Activated naive CD8-positive, alpha-beta T cell treated with anti-CD3 and anti-CD28 coated beads for 36 hours (primary cell): ENCODE data around the gene OIT3. TPM values are rescaled to one million over a fixed set of nuclear protein-coding genes. Genes with fewer than 3 reads are reported as not detected.
"Not testable (repeated sequence)": the region's sequence is repeated elsewhere in the genome, so short reads cannot be mapped to it uniquely, and the experiment has no call there.

Experiments used
- DNase-seq: peaks from one replicate; pipeline ENCODE4 v3.0.0; 2021
- H3K27ac Mint-ChIP-seq: one replicate; pipeline ENCODE4 v1.8.0; 2022; ENCODE audit warnings: mild to moderate bottlenecking, moderate library complexity, mixed read lengths
- H3K27me3 Mint-ChIP-seq: one replicate; pipeline ENCODE4 v1.8.0; 2022; ENCODE audit warnings: mild to moderate bottlenecking, mixed read lengths
- H3K36me3 Mint-ChIP-seq: one replicate; pipeline ENCODE4 v1.8.0; 2021; ENCODE audit warnings: mild to moderate bottlenecking, mixed read lengths
- H3K4me1 Mint-ChIP-seq: one replicate; pipeline ENCODE4 v1.8.0; 2021; ENCODE audit warnings: mixed read lengths
- H3K4me3 Mint-ChIP-seq: one replicate; pipeline ENCODE4 v1.8.0; 2022; ENCODE audit warnings: mild to moderate bottlenecking, moderate library complexity, mixed read lengths
- H3K9me3 Mint-ChIP-seq: one replicate; pipeline ENCODE4 v1.8.0; 2022; ENCODE audit warnings: mixed read lengths
- total RNA-seq, 2 experiments: library from RNA; stranded (reverse); gene quantifications; one replicate each; pipeline ENCODE4 v1.2.3, GENCODE V29; 2021

Gene OIT3
- total RNA-seq, 2 experiments from 2014 or later, result not detected

GRCh38 chr10:72918352-72918751 lies 24.8 kb downstream of the OIT3 start:
- no peaks in the 10 kb centered on the region for H3K4me1 Mint-ChIP-seq
- no peaks in the 10 kb centered on the region for H3K27me3 Mint-ChIP-seq
- H3K27ac Mint-ChIP-seq, result no peak overlapping the region
- peaks cover 10% of the 10 kb centered on the region for H3K36me3 Mint-ChIP-seq
- peaks cover 21% of the 10 kb centered on the region for H3K9me3 Mint-ChIP-seq
- DNase-seq, result no peak
- no peak overlapping the region for H3K4me3 Mint-ChIP-seq

GRCh38 chr10:72921147-72921683 lies 27.7 kb downstream of the OIT3 start:
- H3K36me3 Mint-ChIP-seq, DNase-seq, H3K27ac Mint-ChIP-seq: not testable (repeated sequence)

GRCh38 chr10:72924351-72924750 lies 30.8 kb downstream of the OIT3 start:
- H3K27ac Mint-ChIP-seq, result no peak overlapping the region
- no peak for DNase-seq

More at GRCh38 chr10:72921147-72921683, 27.7 kb downstream of the OIT3 start:
- H3K4me1 Mint-ChIP-seq, H3K27me3 Mint-ChIP-seq, H3K4me3 Mint-ChIP-seq: not testable (repeated sequence)
- H3K9me3 Mint-ChIP-seq, result peaks cover 21% of the 10 kb centered on the region

GRCh38 chr10:72925951-72926465 lies 32.5 kb downstream of the OIT3 start:
- Mint-ChIP-seq H3K27ac (no peak overlapping the region), H3K27me3 (no peaks in the 10 kb centered on the region), H3K36me3 (peaks cover 10% of the 10 kb centered on the region), H3K9me3 (peaks cover 13% of the 10 kb centered on the region), H3K4me3 (no peak overlapping the region), H3K4me1 (no peaks in the 10 kb centered on the region)
- DNase-seq, result no peak

More at GRCh38 chr10:72924351-72924750, 30.8 kb downstream of the OIT3 start:
- H3K4me1 Mint-ChIP-seq, result no peaks in the 10 kb centered on the region
- H3K4me3 Mint-ChIP-seq, result no peak overlapping the region
- H3K27me3 Mint-ChIP-seq, result no peaks in the 10 kb centered on the region
- peaks cover 10% of the 10 kb centered on the region for H3K36me3 Mint-ChIP-seq
- H3K9me3 Mint-ChIP-seq, result peaks cover 21% of the 10 kb centered on the region

GRCh38 chr10:72927485-72927884 lies 33.9 kb downstream of the OIT3 start:
- Mint-ChIP-seq H3K36me3 (no peaks in the 10 kb centered on the region), H3K27ac (no peak overlapping the region), H3K9me3 (peaks cover under 1% of the 10 kb centered on the region), H3K27me3 (no peaks in the 10 kb centered on the region), H3K4me3 (no peak overlapping the region), H3K4me1 (no peaks in the 10 kb centered on the region)
- no peak for DNase-seq

- no peak overlapping the region for H3K27ac Mint-ChIP-seq
- no peak for DNase-seq
- H3K9me3 Mint-ChIP-seq, result no peaks in the 10 kb centered on the region
- H3K4me3 Mint-ChIP-seq, result no peak overlapping the region
- no peaks in the 10 kb centered on the region for H3K27me3 Mint-ChIP-seq
- H3K4me1 Mint-ChIP-seq, result no peaks in the 10 kb centered on the region
- H3K36me3 Mint-ChIP-seq, result no peaks in the 10 kb centered on the region
Observed at GRCh38 chr10:72928798-72929197, 35.3 kb downstream of the OIT3 start.

- H3K9me3 Mint-ChIP-seq, result no peaks in the 10 kb centered on the region
- no peaks in the 10 kb centered on the region for H3K4me1 Mint-ChIP-seq
- no peaks in the 10 kb centered on the region for H3K27me3 Mint-ChIP-seq
- no peaks in the 10 kb centered on the region for H3K36me3 Mint-ChIP-seq
- no peak for DNase-seq
- H3K27ac Mint-ChIP-seq, result no peak overlapping the region
- H3K4me3 Mint-ChIP-seq, result no peak overlapping the region
Observed at GRCh38 chr10:72930276-72930675, 36.7 kb downstream of the OIT3 start.

GRCh38 chr10:72932259-72933015 lies 38.9 kb downstream of the OIT3 start:
- H3K4me3 Mint-ChIP-seq, result no peak overlapping the region
- H3K9me3 Mint-ChIP-seq, result no peaks in the 10 kb centered on the region
- no peak overlapping the region for H3K27ac Mint-ChIP-seq
- no peaks in the 10 kb centered on the region for H3K36me3 Mint-ChIP-seq
- no peak for DNase-seq
- peaks cover 3% of the 10 kb centered on the region for H3K27me3 Mint-ChIP-seq
- H3K4me1 Mint-ChIP-seq, result no peaks in the 10 kb centered on the region

GRCh38 chr10:72935361-72935760 lies 41.8 kb downstream of the OIT3 start:
- Mint-ChIP-seq H3K27ac (no peak overlapping the region), H3K9me3 (no peaks in the 10 kb centered on the region), H3K27me3 (peaks cover 3% of the 10 kb centered on the region), H3K4me3 (no peak overlapping the region), H3K36me3 (no peaks in the 10 kb centered on the region), H3K4me1 (no peaks in the 10 kb centered on the region)
- no peak for DNase-seq

- DNase-seq, result no peak
- peaks cover 8% of the 10 kb centered on the region for H3K4me1 Mint-ChIP-seq
- peaks cover 15% of the 10 kb centered on the region for H3K27me3 Mint-ChIP-seq
- H3K36me3 Mint-ChIP-seq, result no peaks in the 10 kb centered on the region
- H3K9me3 Mint-ChIP-seq, result no peaks in the 10 kb centered on the region
- no peak overlapping the region for H3K4me3 Mint-ChIP-seq
- no peak overlapping the region for H3K27ac Mint-ChIP-seq
Observed at GRCh38 chr10:72943498-72944234, 50.1 kb downstream of the OIT3 start.

- no peak overlapping the region for H3K27ac Mint-ChIP-seq
- DNase-seq, result no peak
- no peaks in the 10 kb centered on the region for H3K4me1 Mint-ChIP-seq
- peaks cover 15% of the 10 kb centered on the region for H3K27me3 Mint-ChIP-seq
- no peak overlapping the region for H3K4me3 Mint-ChIP-seq
- H3K36me3 Mint-ChIP-seq, result no peaks in the 10 kb centered on the region
- no peaks in the 10 kb centered on the region for H3K9me3 Mint-ChIP-seq
Observed at GRCh38 chr10:72946963-72947362, 53.4 kb downstream of the OIT3 start.

GRCh38 chr10:72948762-72949161 lies 55.2 kb downstream of the OIT3 start:
- DNase-seq, result no peak
- Mint-ChIP-seq H3K27ac (no peak overlapping the region), H3K9me3 (no peaks in the 10 kb centered on the region), H3K36me3 (no peaks in the 10 kb centered on the region), H3K4me1 (no peaks in the 10 kb centered on the region), H3K4me3 (no peak overlapping the region), H3K27me3 (peaks cover 15% of the 10 kb centered on the region)

GRCh38 chr10:72951760-72952159 lies 58.2 kb downstream of the OIT3 start:
- Mint-ChIP-seq H3K4me1 (no peaks in the 10 kb centered on the region), H3K27me3 (peaks cover 17% of the 10 kb centered on the region), H3K36me3 (no peaks in the 10 kb centered on the region), H3K4me3 (no peak overlapping the region), H3K9me3 (no peaks in the 10 kb centered on the region), H3K27ac (no peak overlapping the region)
- DNase-seq, result no peak

GRCh38 chr10:72952189-72952588 lies 58.6 kb downstream of the OIT3 start:
- H3K27me3 Mint-ChIP-seq, result peaks cover 15% of the 10 kb centered on the region
- H3K9me3 Mint-ChIP-seq, result no peaks in the 10 kb centered on the region
- no peaks in the 10 kb centered on the region for H3K4me1 Mint-ChIP-seq
- no peaks in the 10 kb centered on the region for H3K36me3 Mint-ChIP-seq
- no peak overlapping the region for H3K27ac Mint-ChIP-seq
- no peak for DNase-seq
- no peak overlapping the region for H3K4me3 Mint-ChIP-seq

- Mint-ChIP-seq H3K9me3 (no peaks in the 10 kb centered on the region), H3K4me1 (no peaks in the 10 kb centered on the region), H3K36me3 (no peaks in the 10 kb centered on the region), H3K4me3 (no peak overlapping the region), H3K27me3 (peaks cover 10% of the 10 kb centered on the region), H3K27ac (no peak overlapping the region)
- DNase-seq, result no peak
Observed at GRCh38 chr10:72952642-72953158, 59.2 kb downstream of the OIT3 start.
